OCI-LY1 (cell line): Measurements from ENCODE around the gene MACROD2.

ENCODE experiments used
- EZH2 ChIP-seq: fragments of 200-600 bp; sonication (generic), shearing (Covaris generic); IDR thresholded peaks from 2 replicates; pipeline ENCODE4 v1.8.0; 2017; ENCODE audit warnings: borderline replicate concordance, mixed run types, mild to moderate bottlenecking, antibody characterized with exemption, low read length, moderate library complexity, mixed read lengths
- TF ChIP-seq, protein P1 (sequence below): fragments of 200-600 bp; sonication (generic), shearing (Covaris generic); IDR thresholded peaks from 2 replicates; pipeline ENCODE4 v1.5.1; 2017; ENCODE audit warnings: mild to moderate bottlenecking, antibody characterized with exemption, low read length, moderate library complexity, mixed read lengths

DNA sequence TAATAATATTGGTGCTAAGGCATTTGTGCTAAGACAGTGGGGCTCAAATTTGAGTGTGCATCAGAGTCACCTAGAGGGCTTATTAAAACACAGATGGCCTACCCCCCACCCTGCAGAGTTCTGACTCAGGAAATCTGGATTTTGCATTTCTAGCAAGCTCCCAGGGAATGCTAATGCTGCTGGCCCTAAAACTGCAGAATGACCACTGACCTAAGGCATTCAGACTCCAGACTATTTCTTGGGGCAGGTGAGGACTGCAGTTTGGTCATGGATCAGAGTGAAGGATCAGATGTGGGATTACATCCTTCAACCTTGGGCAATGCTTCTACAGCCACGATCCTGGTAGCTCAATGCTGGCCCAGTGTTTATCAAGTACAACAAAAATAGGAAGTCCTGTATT is 952.2 kb downstream of the MACROD2 start:
- TF ChIP-seq, protein P1, sequence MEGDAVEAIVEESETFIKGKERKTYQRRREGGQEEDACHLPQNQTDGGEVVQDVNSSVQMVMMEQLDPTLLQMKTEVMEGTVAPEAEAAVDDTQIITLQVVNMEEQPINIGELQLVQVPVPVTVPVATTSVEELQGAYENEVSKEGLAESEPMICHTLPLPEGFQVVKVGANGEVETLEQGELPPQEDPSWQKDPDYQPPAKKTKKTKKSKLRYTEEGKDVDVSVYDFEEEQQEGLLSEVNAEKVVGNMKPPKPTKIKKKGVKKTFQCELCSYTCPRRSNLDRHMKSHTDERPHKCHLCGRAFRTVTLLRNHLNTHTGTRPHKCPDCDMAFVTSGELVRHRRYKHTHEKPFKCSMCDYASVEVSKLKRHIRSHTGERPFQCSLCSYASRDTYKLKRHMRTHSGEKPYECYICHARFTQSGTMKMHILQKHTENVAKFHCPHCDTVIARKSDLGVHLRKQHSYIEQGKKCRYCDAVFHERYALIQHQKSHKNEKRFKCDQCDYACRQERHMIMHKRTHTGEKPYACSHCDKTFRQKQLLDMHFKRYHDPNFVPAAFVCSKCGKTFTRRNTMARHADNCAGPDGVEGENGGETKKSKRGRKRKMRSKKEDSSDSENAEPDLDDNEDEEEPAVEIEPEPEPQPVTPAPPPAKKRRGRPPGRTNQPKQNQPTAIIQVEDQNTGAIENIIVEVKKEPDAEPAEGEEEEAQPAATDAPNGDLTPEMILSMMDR = no peak
- TF ChIP-seq EZH2 = no peak
